Activated CD4-positive, alpha-beta T cell treated with anti-CD3 and anti-CD28 coated beads, Interleukin-2, amount 50 U/mL, for 4 hours (primary cell): Measurements from ENCODE around the gene CDH4.
"Not testable (repeated sequence)": the region's sequence is repeated elsewhere in the genome, so short reads cannot be mapped to it uniquely, and the experiment has no call there.

Experiments used
- DNase-seq, 2 experiments: peaks; one replicate each; pipeline ENCODE4 v3.0.0-alpha.2; 2020

CDH4 gene

GRCh38 chr20:61844621-61845020, 592.6 kb downstream of the CDH4 start:
- no peak for DNase-seq

- no peak for DNase-seq
Observed at GRCh38 chr20:61845233-61845671, 593.2 kb downstream of the CDH4 start.

GRCh38 chr20:61846074-61846473, 594.0 kb downstream of the CDH4 start:
- DNase-seq, result no peak

GRCh38 chr20:61846741-61847419, 594.8 kb downstream of the CDH4 start:
- DNase-seq, result no peak

- no peak for DNase-seq
Observed at GRCh38 chr20:61847420-61847748, 595.3 kb downstream of the CDH4 start.

GRCh38 chr20:61847986-61848385, 595.9 kb downstream of the CDH4 start:
- DNase-seq, result no peak

- DNase-seq, result no peak
Observed at GRCh38 chr20:61848851-61849250, 596.8 kb downstream of the CDH4 start.

GRCh38 chr20:61849376-61849775, 597.3 kb downstream of the CDH4 start:
- no peak for DNase-seq

- no peak for DNase-seq
Observed at GRCh38 chr20:61849822-61850221, 597.8 kb downstream of the CDH4 start.

GRCh38 chr20:61850457-61850856, 598.4 kb downstream of the CDH4 start:
- DNase-seq, result no peak

- DNase-seq, result no peak
Observed at GRCh38 chr20:61850926-61851900, 599.2 kb downstream of the CDH4 start.

GRCh38 chr20:61852268-61853072, 600.4 kb downstream of the CDH4 start:
- no peak for DNase-seq

- no peak for DNase-seq
Observed at GRCh38 chr20:61853073-61854005, 601.3 kb downstream of the CDH4 start.

GRCh38 chr20:61854538-61854937, 602.5 kb downstream of the CDH4 start:
- not testable (repeated sequence) for DNase-seq

- no peak for DNase-seq
Observed at GRCh38 chr20:61855286-61855685, 603.2 kb downstream of the CDH4 start.

GRCh38 chr20:61856626-61857413, 604.8 kb downstream of the CDH4 start:
- DNase-seq, result no peak

- DNase-seq, result no peak
Observed at GRCh38 chr20:61857414-61857775, 605.3 kb downstream of the CDH4 start.

GRCh38 chr20:61857884-61858283, 605.8 kb downstream of the CDH4 start:
- DNase-seq, result no peak

GRCh38 chr20:61859767-61860166, 607.7 kb downstream of the CDH4 start:
- DNase-seq, result no peak

GRCh38 chr20:61860260-61860987, 608.4 kb downstream of the CDH4 start:
- DNase-seq, result no peak
